Fibroblast of gingiva (primary cell): ENCODE measurements around the gene SPEF1.

Source experiments
- DNase-seq: peaks from one replicate; pipeline ENCODE4 v3.0.0-alpha.2; 2011; ENCODE audit warnings: low read depth

The SPEF1 gene

DNA sequence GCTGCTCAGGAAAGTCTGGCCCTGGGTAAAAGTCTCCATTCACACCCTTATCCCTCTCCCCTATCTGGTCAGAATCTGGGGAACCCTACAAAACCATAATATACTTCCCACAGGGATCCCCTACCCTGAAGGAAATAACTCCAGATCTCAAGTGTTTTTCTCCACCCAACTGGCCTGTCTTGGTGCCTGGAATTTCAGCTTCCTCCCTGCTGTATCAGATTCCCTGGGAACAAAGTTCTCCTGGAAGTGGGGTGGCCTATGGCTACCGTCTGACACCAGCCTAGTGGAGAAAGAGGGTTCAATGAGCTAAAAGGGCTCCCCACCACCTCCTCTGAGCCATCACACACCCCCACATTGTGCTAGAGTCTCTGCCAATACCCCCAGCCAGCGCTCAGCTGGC lies 33.8 kb downstream of the SPEF1 start:
- DNase-seq = no peak

DNA sequence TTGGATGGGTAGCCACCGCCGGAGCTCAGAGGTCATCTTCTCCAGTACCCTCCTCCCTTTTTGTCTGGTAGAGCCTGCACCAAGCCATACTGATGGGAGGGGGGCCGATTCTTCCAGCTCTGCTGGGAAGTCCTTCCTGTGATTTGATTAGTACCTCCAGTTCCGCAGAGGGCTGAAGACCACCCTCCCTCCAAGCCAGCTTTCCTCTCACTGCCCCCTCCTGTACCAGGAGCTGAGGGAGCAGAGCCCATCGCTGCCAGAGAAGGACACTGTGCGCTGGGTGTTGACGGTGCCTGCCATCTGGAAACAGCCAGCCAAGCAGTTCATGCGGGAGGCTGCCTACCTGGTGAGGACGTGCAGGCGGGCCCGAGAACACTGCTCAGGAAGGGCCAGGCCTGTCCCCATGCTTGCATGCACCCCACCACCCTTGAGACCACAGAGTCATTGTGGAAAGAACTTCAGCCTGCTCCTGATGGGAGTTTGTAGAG lies 35.5 kb downstream of the SPEF1 start:
- no peak for DNase-seq

DNA sequence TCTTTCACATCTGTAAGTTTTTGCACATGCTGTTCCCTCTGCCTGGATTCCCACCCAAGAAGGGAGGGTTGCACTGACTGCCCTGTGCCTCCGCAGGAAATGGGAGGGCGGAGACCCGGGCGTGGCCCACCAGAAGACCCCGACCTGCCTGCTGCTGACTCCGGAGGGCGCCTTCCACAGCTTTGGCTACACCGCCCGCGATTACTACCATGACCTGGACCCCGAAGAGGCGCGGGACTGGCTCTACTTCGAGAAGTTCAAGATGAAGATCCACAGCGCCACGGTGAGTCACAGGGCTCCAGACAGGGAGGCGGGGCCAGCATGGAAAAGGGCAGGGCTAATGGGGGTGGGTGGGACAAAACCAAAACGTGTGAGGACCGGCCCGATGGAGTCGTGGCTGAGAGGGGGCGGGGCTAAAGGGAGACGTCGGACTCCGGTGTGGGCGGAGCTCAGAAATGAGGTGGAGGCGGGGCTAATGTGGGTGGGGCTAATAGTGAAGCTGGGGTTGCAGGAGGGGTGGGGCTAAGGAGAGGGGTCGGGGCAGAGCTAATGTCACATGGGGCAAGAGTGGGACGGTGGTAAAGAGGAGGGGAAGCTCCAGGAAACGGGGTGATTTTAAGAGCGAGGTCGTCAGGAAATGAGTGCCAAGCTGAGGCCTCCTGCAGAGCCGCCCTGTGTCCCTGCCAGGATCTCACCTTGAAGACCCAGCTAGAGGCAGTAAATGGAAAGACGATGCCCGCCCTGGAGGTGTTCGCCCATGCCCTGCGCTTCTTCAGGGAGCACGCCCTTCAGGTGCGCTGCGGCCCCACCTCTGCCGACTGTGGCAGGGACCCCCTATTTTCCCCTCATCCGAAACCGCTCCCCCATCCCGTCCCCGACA lies 36.2 kb downstream of the SPEF1 start:
- DNase-seq = no peak

DNA sequence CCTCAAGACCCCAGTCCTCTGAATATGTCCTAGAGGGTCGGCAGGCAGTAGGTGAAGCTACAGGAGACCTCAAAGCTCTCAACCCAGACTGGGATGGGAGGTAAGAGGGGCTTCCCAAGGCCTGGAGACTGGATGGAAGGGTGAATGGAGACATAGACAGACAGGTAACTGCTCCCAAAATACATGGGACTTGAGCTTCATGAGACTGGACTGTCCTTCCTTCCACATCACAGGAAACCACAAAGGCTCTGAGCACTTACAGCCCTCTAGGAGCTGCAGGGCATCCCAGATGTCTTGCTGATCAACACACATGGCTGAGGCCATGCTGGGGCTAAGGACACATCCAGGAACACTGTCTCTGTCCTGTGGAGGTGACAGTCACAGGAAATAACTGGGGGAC lies 37.2 kb downstream of the SPEF1 start:
- DNase-seq = no peak

DNA sequence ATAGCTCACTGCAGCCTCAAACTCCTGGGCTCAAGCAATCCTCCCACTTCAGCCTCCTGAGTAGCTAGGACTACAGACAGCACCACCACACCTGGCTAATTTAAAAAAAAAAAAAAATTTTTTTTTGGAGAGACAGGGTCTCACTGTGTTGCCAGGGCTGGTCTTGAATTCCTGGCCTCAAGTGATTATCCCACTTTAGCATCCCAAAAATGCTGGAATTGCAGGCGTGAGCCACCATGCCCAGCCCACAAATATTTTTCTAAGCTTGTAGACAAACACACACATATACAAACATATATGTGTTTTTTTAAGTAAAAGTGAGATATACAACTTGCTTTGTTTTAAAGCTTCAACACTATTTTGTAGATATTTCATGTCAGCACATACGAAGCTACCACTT lies 38.0 kb downstream of the SPEF1 start:
- DNase-seq = no peak

DNA sequence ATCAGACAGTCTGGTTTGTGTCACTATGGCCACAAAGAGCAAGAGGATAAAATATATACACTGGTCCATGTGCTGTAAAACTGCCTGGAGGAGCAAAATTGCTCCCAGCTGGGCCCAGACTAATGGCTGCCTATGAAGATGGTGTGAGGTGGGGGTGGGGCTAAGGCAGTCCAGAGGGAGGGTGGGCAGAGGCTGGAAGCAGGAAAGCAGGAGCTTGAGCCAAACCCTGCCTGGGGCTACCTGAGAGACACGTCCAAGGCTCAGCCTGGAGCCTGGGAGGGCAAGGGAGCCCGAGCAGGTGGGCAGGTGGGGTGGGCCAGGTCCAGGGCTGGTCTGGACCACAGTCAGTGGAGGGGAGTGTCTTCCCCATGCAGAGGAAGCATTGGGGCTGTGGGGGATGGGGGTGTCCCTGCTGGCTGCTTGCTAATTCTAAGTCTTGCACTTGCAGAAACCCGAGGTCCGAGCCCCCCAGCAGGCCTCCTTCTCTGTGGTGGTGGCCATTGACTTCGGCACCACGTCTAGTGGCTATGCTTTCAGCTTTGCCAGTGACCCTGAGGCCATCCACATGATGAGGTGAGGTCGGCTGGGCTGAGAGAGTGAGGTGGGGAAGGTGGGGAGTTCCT lies 39.3 kb downstream of the SPEF1 start:
- DNase-seq = no peak

DNA sequence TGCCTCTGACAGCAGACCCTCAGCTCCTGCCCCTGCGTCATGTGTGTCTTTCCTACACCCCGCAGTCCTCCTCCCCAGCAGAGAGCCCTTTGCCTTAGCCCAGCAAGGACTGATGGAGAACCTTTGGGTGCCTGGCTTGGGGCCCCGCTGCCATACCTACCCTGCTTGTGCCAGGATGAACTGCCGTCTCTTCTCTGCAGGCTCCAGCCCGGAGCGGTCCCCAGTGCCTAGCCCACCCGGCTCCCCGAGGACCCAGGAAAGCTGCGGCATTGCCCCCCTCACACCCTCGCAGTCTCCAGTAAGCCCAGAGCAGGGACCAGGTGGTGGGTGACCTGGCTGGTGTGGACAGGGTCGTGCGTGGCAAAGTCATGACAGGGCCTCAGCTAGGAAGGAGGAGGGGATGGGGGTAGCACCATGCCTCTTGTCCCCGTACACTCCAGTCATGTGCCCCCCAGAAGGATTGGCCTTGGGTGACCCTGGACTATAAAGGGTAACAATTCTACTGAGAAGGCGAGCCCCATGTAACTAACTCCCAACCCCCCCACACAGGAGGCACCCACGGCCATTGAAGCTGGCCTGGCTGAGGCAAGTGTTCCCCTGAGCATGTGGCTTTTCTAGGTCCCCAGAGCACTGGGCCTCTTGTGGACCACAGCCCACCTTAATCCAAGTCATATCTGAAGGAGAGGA lies 40.5 kb downstream of the SPEF1 start:
- DNase-seq = no peak

DNA sequence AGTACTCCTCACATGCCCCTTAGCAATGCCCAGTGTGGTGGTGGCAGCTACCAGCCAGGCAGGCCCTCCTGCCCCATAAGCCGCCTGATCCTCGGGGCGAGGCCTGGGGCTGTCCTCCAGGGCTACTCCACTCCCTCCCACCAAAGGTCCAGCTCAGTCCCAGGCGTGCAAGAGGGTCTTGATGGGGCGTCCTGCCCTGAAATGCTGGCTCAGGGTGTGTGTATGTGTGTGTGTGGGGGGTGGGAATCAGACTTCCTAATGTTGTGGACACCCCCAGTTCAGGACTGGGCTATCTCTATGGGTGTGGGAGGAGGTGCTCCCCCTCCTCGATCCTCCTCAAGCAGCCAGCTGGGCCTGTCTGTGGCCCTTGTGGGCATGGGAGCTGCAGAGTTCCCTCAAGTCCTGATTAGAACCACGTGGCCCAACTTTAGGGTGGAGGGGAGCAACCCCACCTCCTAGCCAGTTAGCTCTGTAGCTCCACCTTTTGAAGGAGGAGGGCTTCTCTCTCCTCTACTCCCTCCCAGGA lies 41.3 kb downstream of the SPEF1 start:
- DNase-seq = no peak

DNA sequence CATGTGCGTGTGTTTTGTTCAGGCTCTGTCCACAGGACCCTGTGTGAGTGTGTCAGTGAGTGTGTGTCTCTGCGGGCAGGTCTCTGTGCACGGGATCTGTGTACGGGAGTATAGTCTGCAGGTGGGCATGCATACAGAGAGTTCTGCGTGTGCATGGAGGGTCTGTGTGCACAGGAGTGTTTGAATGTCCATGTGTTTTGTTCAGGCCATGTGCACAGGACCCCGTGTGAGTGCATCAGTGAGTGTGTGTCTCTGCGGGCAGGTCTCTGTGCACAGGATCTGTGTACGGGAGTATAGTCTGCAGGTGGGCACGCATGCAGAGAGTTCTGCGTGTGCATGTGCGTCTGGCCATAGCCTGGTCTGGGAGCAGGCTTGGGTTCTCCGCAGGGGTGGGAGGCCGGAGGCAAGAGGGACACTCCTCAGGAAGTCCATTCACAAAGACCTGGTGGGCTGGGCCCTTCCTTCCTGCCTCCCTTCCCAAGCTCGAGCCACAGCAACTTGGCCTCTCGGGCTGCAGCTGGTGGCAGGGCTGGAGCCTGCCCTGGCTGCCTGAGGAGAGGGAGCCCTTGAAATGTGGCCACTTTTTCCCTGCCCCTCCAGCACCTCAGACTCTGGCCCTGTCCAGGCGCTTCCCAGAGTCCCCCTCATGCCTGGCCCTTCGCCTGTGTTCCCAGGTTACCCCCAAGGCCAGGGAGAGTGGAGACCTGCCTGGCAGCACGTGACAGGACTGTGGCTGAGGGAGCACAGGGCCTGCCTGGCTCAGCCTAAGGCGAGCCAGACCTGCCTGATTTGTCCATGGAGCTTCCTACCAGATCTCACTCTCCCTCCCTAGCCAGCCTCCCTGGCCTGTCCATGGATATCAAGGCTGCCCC lies 42.0 kb downstream of the SPEF1 start:
- DNase-seq = no peak

DNA sequence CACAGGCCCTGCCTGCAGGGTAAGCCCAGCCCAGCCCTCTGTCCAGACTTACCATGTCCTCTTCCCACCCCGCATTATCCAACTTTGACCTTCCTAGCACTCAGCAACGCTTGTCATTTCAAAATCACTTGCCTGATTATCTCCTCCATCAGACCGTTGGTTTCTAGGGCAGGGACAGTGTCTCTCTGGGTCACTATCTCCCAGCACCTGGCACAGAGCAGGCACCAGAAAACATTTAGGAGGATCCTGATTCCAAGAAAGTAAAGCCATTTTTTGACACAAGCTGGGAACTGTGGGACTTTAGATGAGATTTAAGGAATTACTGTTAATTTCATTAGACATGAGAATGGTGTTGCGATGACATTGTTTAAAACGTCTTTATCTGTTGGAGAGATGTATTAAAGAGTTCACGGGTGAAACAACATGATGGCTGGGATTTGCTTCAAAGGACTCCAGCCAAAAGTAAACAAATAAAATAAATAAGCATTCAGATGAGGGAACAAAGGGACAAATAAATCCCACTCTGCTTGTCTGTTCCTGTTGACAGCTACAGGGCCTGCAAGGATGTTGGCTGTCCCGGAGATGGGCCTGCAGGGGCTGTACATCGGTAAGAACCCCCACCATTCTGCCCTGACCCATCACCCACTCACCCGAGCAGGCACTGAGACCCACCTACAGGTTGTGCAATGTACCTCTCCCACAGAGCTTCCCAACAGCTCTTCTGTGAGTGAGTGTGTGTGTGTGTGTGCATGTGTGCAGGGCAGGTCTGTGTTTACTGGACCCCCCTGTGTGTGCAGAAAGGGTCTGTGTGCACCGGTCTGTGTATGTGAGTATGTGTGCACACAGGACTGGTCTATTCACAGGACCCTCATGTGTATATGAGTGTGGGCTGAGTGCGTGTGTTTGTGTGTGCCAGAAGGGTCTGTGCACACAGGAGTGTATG lies 42.9 kb downstream of the SPEF1 start:
- DNase-seq = no peak

DNA sequence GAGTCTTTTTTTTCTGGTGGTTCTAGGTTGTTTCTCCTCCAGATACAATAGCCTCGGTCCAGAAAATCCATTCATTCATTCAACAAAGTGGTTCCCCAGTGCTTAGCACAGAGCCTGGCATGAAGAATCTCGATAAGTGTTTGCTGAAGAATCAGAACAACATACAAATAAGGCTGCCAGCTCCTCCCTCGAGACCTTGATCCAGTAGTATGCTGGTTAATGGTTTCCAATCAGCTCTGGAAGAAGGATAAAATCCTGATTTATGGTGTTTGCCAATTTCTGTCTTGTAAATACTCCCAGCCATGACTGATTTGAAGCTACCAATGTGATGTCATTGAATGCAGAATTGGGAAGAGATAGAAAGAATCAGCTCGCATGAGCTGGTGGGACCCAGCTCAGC lies 45.5 kb downstream of the SPEF1 start:
- no peak for DNase-seq

DNA sequence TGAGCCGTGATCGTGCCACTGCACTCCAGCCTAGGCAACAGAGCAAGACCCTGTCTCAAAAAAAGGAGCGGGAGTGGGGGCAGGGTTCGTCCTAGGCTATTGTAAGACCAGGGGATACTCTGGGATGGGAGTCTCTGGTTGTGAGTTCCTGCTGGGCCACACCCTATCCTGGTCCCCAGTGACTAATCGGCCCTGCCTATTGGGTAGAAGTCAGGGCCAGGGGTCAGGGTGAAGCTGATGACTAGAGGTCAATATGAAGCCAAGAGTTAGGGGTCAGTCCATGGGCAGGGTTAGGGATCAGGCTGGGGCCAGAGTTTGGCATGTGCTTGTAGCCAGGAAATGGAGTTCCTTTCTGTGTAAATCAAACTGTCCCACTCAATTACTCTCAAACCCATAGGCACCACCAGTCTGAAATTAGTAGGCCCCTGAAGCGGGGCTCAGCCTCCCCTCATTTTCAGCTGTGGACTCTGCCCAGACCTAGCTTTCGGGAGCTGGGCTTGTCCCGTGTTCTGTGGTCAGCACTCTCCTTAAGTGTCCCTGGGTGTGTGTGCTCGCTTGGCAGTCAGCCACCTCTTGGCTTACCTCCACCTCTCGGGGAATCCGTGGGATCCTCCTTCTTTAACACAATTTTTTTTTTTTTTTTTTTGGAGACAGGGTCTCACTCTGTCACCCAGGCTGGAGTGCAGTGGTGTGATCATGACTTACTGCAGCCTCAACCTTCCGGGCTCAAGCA lies 47.0 kb downstream of the SPEF1 start:
- no peak for DNase-seq

DNA sequence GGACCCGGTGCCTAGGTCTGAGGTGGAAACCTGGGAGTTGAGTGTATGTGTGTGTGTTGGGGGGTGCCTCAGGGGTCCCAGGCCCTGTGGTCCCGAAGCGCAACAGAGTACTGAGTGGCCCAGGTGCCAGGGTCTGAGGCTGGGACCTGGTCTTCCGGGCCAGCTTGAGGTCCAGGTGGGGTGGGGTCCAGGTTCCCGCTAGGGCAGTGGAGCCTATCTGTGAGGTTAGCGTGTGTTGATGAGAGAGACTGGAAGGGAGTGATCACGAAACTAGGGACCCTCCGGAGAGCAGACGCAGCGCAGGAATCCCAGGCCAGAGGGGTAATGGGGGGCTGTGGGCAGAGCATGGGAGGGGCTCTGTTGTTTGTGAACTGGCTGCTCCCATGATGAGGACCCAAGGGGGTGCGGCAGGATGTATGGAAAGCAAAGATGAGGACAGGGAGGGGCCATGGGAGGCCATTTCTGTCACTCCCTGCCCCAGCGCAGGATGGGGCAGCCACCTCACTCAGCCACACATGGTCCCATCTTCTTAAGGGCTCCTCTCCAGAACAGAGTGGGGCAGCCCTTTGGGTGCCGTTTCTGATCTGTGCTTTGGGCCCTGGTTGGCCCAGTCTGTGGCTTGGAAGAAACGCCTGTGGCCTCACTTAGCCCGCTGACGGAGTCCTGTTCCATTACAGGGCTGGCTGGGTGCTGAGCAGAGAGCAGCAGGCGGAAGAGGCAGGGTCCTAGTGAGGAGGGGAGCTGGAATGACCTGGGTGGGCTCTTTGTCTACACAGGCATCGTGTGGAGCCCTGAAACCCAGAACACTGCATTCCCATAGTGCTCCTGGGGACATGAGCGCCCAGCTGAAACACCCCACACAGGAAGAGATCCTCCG lies 47.9 kb downstream of the SPEF1 start:
- no peak for DNase-seq

DNA sequence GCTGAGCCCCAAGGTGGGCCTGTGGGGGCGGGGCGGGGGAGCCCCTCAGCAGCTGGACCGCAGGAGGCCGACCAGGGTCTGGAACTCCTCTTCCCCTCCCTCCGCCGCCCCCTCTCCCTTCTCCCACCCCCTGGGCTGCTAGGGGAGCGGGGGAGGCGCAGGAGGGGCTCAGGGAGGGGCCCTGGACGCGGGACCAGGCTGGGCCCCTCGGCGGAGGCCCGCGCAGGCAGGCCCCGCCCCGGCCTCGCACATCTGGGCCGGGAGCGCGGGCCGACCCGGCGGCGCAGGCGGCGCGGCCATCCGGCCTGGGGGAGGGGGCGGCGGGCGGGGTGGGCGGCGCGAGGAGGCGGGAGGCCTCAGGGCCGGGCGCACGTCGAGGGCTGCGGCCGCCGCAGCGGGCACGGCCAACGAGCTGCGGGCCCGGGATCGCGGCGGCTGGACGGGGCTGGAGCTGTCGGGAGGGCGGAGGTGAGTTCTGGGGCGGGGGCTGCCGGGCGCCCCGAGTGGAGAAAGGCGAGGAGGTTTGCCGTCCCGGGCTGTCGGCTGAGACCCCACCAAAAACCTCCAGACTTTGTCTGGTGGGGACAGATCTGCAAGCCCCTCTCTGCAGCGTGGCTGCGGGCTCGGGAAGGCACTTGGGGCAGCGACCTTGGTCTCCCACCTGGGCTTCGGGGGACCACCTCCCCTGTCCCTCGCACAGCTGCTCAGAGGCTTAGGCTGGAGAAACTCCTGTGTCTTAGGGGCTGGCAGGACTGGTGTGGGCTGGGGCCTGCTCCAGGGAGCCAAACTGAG lies 48.7 kb downstream of the SPEF1 start, which contains the start of gene HSPA12B:
TSS of gene HSPA12B (plus strand) at position 359 of the 792 bp plus-strand sequence. CDS start 5,990 bp downstream, outside the sequence.
- no peak for DNase-seq

DNA sequence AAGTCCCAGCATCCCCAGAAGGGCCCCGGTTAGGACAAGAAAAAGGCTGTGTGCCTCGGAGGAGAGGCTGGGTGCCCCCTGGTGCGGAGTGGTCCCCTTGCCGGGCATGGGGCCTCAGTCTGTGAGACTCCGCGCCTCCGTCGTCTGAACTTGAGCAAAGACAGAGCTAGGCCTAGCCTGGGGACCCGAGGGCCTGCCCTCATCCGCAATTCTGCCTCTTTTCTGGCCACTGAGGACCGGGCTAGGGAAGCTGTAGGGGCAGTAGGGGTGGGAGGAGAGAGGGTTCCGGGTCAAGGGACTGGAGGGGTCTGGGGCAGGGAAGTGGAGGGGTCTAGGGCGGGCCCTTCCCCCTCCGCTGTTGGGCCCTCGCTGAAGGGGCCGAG lies 49.3 kb downstream of the SPEF1 start:
- DNase-seq = no peak

DNA sequence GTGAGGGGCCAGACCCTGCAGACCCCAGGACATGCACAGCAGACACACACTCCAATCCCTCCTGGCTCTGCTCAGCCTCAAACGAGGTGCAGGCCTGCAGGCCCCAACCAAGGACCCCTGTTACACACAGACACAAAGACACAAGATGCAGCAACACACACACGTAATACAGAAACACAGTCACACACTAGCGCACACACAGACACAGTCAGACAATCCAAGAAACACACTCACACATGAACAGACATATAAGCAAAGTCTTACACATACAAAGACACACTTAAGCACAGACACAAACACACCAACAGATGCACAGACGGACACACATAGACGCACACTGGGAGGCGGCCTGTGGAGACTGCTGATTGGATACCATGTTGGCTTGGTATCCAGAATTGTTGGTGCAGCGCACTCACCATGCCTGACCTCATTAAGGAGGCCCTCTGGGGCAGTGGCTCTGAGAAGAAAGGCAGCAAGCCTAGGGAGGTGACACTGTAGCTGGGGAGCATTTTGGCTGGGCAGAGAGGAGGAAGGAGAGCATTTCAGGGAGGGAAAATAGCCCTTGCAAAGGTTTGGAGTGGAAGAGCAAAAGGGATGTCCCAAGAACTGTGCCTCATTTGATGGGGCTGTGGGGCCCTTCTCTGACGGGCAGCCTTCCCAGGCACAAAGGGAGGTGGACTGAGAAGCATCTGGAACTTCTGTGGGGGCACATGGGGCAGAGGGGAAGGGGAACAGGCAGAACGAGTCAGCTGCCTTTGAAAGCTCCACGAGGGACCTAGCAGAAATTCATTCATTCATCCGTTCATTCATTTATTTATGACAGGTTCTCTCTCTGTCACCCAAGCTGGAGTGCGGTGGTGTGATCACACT lies 50.2 kb downstream of the SPEF1 start:
- no peak for DNase-seq
